ENCODE measurements around the gene DEGS2. TPM values are rescaled to one million over a fixed set of nuclear protein-coding genes. Genes with fewer than 3 reads are reported as not detected.
A peak's percentile ranks its signal among the peaks of the same experiment; 100 is the strongest.
"Not testable (repeated sequence)": the region's sequence is repeated elsewhere in the genome, so short reads cannot be mapped to it uniquely, and the experiment has no call there.

The DEGS2 gene
- 100 to 1,000 TPM in 1 of 4 donors, 10 to 100 TPM in 3; 23.8 to 116 (median 27.3) TPM for total RNA-seq

- intact Hi-C loops (cut with DNase I), result no loop called here
- 0% methylated on average over 4 of the region's 94 CpGs; no CpG with 5 or more reads in 1 of the 2 donors for WGBS, 2 donors
- TF ChIP-seq CTCF (IDR thresholded peaks at IDR 0.05), result no peak
- TF ChIP-seq POLR2A (IDR thresholded peaks at IDR 0.05), result peak in 1 of 4 donors; percentile 30
- DNase-seq, result no peak
- Histone ChIP-seq H3K9me3 (peaks cover 0 to 9% (median 7%) of the 10 kb centered on the region in 3 donors), H3K36me3 (no peaks in the 10 kb centered on the region), H3K27ac (peak within 1 kb of the TSS; percentile 41 to 88 (median 76)), H3K4me1 (peaks cover 19 to 67% (median 25%) of the 10 kb centered on the region in 3 donors), H3K27me3 (peaks cover 0 to 48% (median 5%) of the 10 kb centered on the region in 4 donors), H3K4me3 (peak within 1 kb of the TSS; percentile 46 to 66 (median 60))
Observed at GRCh38 chr14:100159094-100159864, at the start of gene DEGS2. TSS of gene DEGS2 (minus strand) at chr14:100159645. CDS start at chr14:100159587, 58 bp downstream.

GRCh38 chr14:100208136-100208535 lies 48.7 kb upstream of the DEGS2 start:
- intact Hi-C loops (cut with DNase I); H3K4me3 ChIP-seq; H3K9me3 ChIP-seq; H3K4me1 ChIP-seq; H3K36me3 ChIP-seq; H3K27ac ChIP-seq; H3K27me3 ChIP-seq; DNase-seq: not testable (repeated sequence)
- 100% methylated on average over 1 of the region's 33 CpGs; no CpG with 5 or more reads in 1 of the 2 donors for WGBS, 2 donors

GRCh38 chr14:100207588-100207987 lies 48.1 kb upstream of the DEGS2 start:
- H3K4me3 ChIP-seq; H3K9me3 ChIP-seq; intact Hi-C loops (cut with DNase I); DNase-seq; H3K27ac ChIP-seq; H3K4me1 ChIP-seq; H3K36me3 ChIP-seq; H3K27me3 ChIP-seq: not testable (repeated sequence)
- 92 to 93% methylated on average over 10 of the region's 10 CpGs for WGBS, 2 donors

- H3K9me3 ChIP-seq; H3K4me1 ChIP-seq; DNase-seq; H3K27me3 ChIP-seq; H3K4me3 ChIP-seq; H3K36me3 ChIP-seq; H3K27ac ChIP-seq; intact Hi-C loops (cut with DNase I): not testable (repeated sequence)
- 86 to 87% methylated on average over 7 of the region's 7 CpGs for WGBS, 2 donors
Observed at GRCh38 chr14:100204835-100205167, 45.4 kb upstream of the DEGS2 start.

- peaks cover 0 to 7% (median 0%) of the 10 kb centered on the region in 3 donors for H3K4me1 ChIP-seq
- no peaks in the 10 kb centered on the region for H3K36me3 ChIP-seq
- DNase-seq, result no peak
- TF ChIP-seq CTCF (IDR thresholded peaks at IDR 0.05), result no peak
- no peak for TF ChIP-seq POLR2A (IDR thresholded peaks at IDR 0.05)
- H3K27ac ChIP-seq, result no peak overlapping the region
- intact Hi-C loops (cut with DNase I), result no loop called here
- no peaks in the 10 kb centered on the region for H3K27me3 ChIP-seq
- 45 to 50% methylated on average over 4 of the region's 4 CpGs for WGBS, 2 donors
- H3K9me3 ChIP-seq, result no peaks in the 10 kb centered on the region
- H3K4me3 ChIP-seq, result no peak overlapping the region
Observed at GRCh38 chr14:100203962-100204834, 44.8 kb upstream of the DEGS2 start.

- no peak overlapping the region for H3K4me3 ChIP-seq
- no peaks in the 10 kb centered on the region for H3K27me3 ChIP-seq
- H3K4me1 ChIP-seq, result peaks cover 0 to 7% (median 0%) of the 10 kb centered on the region in 3 donors
- H3K36me3 ChIP-seq, result no peaks in the 10 kb centered on the region
- no peak overlapping the region for H3K27ac ChIP-seq
- DNase-seq, result no peak
- WGBS, 2 donors, result 80 to 95% methylated on average over 3 to 4 of the region's 4 CpGs
- intact Hi-C loops (cut with DNase I), result no loop called here
- TF ChIP-seq CTCF (IDR thresholded peaks at IDR 0.05), result no peak
- TF ChIP-seq POLR2A (IDR thresholded peaks at IDR 0.05), result no peak
- no peaks in the 10 kb centered on the region for H3K9me3 ChIP-seq
Observed at GRCh38 chr14:100203146-100203545, 43.7 kb upstream of the DEGS2 start.
